Amygdala (tissue), 56 donors: ENCODE results near the gene ZNF91.
"Not testable (repeated sequence)": the region's sequence is repeated elsewhere in the genome, so short reads cannot be mapped to it uniquely, and the experiment has no call there.

Experiments
- DNase-seq, 56 donors: peaks; one replicate each; lab custom pipeline; 2025; lab: John Stamatoyannopoulos, UW

The ZNF91 gene

GRCh38 chr19:23395041-23395721, at the start of gene ZNF91:
Gene ZNF91 (minus strand): TSS chr19:23395471. CDS start chr19:23395354, 117 bp downstream.
- peak; percentile 59 to 99 (median 94) for DNase-seq

DNA sequence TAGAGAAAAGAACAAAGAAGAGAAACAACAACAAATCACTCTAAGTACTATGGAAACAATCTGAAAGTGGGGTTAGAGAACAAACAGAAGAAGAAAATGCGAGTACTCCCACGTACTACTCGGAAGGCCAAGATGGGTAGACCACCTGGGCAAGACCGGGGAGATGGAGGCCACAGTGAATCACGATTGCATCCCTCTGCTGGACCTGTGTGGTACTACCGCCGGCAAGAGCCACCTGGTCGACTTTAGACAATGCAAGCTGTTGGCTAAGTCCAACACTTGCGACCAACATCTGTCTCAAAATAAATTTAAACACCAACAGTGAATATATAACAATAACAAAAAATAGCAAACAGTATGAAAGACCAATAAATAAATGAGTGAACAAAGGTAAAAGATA, 45.5 kb upstream of the ZNF91 start:
- DNase-seq = no peak

- no peak for DNase-seq
These were observed 44.9 kb upstream of the ZNF91 start for GRCh38 chr19:23440207-23440606.

DNA sequence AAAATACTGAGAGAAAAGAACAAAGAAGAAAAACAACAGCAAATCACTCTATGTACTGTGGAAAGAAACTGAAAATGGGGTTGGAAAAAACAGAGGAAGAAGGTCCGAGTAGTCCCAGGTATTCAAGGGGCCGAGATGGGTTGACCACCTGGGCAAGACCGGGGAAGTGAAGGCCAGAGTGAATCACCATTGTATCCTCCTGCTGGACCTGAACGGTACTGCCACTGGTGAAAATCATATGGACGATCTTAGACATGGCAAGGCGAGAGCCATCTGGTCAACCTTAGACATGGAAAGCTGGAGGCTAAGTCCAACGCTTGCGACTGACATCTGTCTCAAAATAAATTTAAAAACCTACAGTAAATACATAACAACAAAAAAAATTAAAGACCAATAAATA, 44.4 kb upstream of the ZNF91 start:
- no peak for DNase-seq

DNA sequence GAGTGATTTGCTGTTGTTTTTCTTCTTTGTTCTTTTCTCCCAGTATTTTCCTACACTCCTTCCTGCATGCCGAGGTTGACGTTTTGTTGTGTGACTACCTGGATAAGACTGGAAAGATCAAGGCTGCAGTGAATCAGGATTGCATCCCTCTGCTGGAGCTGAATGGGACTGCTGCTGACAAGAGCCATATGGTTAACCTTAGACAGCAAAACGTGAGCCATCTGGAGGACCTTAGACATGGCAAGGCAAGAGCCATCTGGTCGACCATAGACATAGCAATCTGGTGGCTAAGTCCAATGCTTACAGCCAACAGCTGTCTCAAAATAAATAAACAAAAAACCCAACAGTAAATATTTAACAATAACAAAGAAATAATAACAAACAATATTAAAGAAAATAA, 42.6 kb upstream of the ZNF91 start:
- no peak for DNase-seq

GRCh38 chr19:23436944-23437343, 41.7 kb upstream of the ZNF91 start:
- no peak for DNase-seq

DNA sequence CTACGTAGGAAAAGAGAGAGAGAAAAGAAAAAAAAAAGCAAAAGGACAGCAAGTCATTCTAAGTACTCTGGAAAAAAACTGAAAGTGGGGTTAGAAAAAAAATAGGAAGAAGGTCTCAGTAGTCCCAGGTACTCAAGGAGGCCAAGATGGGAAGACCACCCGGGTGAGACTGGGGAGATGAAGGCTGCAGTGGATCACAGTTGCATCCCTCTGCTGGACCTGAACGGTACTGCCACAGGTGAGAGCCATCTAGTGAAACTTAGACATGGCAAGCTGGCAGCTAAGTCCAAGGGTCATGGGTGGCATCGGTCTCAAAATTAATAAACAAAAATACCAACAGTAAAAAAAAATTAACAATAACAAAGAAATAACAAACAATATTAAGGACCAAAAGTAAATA, 41.0 kb upstream of the ZNF91 start:
- DNase-seq = no peak

DNA sequence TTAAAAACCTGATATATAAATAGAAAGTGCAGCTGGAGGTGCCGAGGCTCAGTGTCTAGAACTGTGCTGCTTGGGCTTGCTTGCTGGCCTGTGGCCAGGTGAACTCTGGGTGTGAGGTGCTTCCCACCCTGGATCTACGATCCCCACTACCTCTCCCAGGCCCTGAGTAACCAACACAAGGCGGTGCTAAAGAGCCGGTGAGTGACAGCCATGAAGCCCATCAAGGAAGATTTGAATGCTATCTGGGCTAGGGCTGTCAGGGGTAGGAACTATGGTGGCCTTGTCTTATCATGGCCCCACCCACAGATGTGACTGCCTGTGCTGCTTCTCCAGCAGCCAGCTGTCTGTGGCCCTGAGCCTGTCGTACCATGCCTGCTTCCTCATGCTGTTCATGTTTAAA, 25.6 kb upstream of the ZNF91 start:
- no peak for DNase-seq

GRCh38 chr19:23419261-23419660, 24.0 kb upstream of the ZNF91 start:
- DNase-seq = not testable (repeated sequence)

GRCh38 chr19:23415561-23416191, 20.4 kb upstream of the ZNF91 start:
- DNase-seq = peak in 8 of 56 donors; percentile 1 to 22 (median 8)

GRCh38 chr19:23415034-23415433, 19.8 kb upstream of the ZNF91 start:
- DNase-seq = no peak

DNA sequence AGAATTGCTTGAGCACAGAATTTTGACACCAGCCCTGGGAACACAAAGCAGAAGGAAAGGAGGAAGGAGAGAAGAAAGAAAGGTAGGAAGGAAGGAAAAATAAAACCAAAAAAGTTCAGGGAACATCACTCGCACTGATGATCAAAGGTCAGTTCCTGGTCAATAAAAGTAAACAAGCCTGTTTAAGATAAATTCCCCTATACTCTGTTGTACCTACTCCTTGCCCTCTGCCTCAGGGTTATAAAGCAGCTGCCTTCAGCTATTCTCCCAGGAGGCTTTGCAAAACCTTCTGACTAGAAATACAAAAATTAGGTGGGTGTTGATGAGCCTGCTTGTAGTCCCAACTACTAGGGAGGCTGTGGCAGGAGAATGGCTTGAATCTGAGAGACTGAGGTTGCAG, 14.9 kb upstream of the ZNF91 start:
- no peak for DNase-seq

GRCh38 chr19:23409392-23410048, 14.2 kb upstream of the ZNF91 start:
- DNase-seq = no peak

DNA sequence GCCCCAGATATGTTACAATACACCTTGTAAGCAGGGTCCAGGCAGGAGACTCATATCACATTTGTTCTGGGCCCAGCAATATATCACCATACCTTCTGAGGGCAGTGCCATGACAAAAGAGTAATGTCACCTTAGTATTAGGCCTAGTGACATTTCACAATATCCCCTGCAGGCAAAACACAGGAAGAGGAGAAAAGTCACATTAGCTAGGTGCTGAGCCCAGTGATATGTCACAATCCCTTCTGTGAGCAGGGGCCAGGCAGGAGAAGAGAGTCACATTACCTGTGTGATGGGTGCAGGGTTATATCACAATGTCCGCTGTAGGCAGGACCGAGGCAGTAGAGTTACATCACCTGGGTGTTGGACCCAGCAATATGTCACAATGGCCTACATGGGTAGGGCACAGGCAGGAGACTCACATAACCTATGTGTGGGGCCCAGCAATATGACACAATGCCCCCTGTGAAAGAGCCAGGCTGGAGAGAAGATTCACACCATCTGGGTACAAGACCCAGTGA, 12.4 kb upstream of the ZNF91 start:
- DNase-seq = no peak

GRCh38 chr19:23406721-23407120, 11.4 kb upstream of the ZNF91 start:
- DNase-seq = no peak

DNA sequence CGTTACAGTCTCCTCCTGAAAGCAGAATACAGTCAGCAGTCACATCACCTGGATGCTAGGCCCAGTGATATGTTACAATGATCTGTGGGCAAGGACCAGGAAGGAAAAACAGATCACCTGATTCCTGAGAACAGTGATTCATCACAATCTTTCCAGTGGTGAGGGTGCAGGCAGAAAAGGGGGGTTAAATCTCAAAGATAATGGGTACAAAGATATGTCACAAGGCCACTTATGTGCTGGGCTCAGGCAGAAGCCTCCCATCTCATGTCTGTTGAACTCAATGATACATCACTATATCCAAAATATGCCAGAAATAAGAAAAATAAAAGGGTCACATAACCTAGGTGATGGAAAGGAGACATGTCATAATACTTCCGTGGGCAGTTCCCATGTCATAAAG, 10.8 kb upstream of the ZNF91 start:
- DNase-seq = no peak

- DNase-seq = no peak
These were observed 9.4 kb upstream of the ZNF91 start for GRCh38 chr19:23404676-23405075.

DNA sequence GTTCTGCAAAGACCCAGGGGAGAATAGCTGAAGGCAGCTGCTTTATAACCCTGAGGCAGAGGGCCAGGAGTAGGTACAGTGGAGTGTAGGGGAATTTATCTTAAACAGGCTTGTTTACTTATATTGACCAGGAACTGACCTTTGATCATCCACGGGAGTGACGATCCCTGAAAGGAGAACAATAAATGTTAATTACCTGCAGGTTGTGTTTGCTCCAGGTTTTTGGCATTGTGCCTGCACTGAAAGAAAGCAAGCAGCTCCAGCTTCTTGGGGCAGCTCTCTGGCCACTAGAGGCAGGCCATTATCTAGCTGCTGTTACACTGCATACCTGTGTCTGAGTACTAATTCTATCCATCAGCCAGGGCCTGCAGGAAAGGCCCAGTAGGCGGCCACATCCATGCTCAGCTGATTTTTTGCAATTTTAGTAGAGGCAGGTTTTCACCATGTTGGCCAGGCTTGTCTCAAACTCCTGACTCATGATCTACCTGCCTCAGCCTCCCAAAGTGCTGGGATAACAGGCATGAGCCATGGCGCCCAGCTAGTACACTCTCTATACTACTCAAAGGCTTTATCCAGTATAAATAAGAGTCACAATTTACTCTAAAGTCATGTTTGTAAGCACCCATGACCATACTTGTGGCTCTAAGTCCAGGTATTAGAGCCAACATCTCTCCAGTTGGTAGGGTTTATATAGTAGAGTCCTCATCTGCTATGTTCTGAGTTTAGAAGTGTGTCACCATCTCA, 8.5 kb upstream of the ZNF91 start:
- DNase-seq = no peak

DNA sequence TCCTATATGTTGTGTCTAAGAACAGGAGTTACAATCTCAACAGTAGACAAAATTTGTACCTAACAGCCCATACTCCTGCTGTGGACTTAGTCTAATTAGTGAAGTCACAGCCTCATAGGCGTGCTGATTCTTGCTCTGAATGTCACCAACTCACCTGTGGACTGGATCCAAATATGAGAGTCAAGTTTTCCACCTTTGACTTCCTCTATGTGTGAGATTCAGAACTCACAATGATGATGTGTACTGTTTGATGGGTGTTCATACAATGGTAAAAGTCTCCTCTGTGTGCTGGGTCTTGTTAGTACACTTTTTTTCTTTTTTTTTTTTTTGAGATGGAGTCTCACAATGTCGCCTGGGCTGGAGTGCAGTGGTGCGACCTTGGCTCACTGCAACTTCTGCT, 7.8 kb upstream of the ZNF91 start:
- DNase-seq = no peak

DNA sequence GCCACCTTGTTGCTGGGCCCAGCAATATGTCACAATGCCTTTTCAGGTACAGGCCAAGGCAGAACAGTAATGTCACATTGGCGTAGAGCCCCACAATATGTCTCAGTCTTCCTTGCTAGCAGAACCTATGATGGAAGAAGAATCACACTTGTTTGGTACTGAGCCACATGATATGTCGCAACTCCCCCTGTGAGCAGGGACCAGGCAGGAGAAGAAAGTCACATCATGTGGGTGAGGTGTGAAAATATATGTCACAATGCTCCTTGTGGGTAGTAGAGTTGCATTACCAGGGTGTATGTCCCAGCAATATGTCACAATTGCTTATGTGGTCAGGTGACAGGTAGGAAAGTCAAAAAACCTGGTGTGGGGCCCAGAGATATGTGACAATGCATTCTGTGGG, 7.1 kb upstream of the ZNF91 start:
- DNase-seq = no peak

DNA sequence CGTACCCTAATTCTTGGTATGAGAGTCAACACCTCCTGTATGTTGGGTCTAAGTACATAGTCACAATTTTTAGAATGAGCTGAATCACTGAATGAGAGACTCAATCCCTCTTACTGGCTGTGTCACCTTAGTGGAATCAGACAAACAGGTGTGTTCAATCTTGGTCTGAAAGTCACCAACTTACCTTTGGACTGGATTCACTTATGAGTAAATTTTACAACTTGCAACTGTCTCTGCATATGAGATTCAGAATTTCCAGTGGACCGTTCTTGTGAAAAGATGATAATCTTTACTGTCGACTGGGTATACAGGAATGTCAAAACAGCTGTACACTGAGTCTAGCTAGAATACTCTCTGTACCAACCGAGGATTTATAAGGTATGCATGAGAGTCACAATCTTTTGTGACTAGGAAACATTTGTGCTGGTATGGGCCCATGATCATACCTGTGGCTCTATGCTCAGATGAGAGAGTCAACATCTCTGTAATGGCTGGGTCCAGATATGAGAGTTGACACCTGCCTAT, 5.9 kb upstream of the ZNF91 start:
- DNase-seq = no peak
